ENCODE results near the gene RRP7A.
"Not testable (repeated sequence)": the region's sequence is repeated elsewhere in the genome, so short reads cannot be mapped to it uniquely, and the experiment has no call there.

The RRP7A gene

GRCh38 chr22:42553475-42554361 lies 34.1 kb upstream of the RRP7A start, which contains the start of gene SERHL2:
Gene SERHL2, plus strand, starts transcription at chr22:42553956. Its CDS starts 65 bp downstream, at chr22:42554021.
- ATAC-seq, result peak; percentile 96
- TF ChIP-seq ISL1 (CRISPR knock-in tag; IDR thresholded peaks at IDR 0.05) (no peak), TOX (CRISPR knock-in tag; IDR thresholded peaks at IDR 0.05; ENCODE audit: borderline replicate concordance) (no peak)

GRCh38 chr22:42552294-42552647 lies 32.7 kb upstream of the RRP7A start:
- ATAC-seq, result not testable (repeated sequence)

GRCh38 chr22:42549331-42550060 lies 29.9 kb upstream of the RRP7A start:
- no peak for ATAC-seq
- no peak for TF ChIP-seq ZFP30 (CRISPR knock-in tag; IDR thresholded peaks at IDR 0.05)
- TF ChIP-seq ARNTL (CRISPR knock-in tag; IDR thresholded peaks at IDR 0.05; ENCODE audit: borderline replicate concordance, low read depth), result no peak
- no peak for TF ChIP-seq CSDC2 (CRISPR knock-in tag; IDR thresholded peaks at IDR 0.05)
- no peak for TF ChIP-seq RARB (CRISPR knock-in tag; IDR thresholded peaks at IDR 0.05)
- TF ChIP-seq TOX (CRISPR knock-in tag; IDR thresholded peaks at IDR 0.05; ENCODE audit: borderline replicate concordance), result no peak
- TF ChIP-seq TCF4 (CRISPR knock-in tag; IDR thresholded peaks at IDR 0.05; ENCODE audit: borderline replicate concordance), result no peak
- no peak for TF ChIP-seq ZNF8 (CRISPR knock-in tag; IDR thresholded peaks at IDR 0.05)
- no peak for TF ChIP-seq ESRRG (CRISPR knock-in tag; IDR thresholded peaks at IDR 0.05)
- no peak for TF ChIP-seq PATZ1 (CRISPR knock-in tag; IDR thresholded peaks at IDR 0.05; ENCODE audit: borderline replicate concordance)
- no peak for TF ChIP-seq ZNF565 (CRISPR knock-in tag; conservative IDR thresholded peaks at IDR 0.05; ENCODE audit: low read depth)
- no peak for TF ChIP-seq ISL1 (CRISPR knock-in tag; IDR thresholded peaks at IDR 0.05)
- TF ChIP-seq CREB5 (CRISPR knock-in tag; IDR thresholded peaks at IDR 0.05; ENCODE audit: low read depth), result no peak
- TF ChIP-seq ZC3H10 (CRISPR knock-in tag; IDR thresholded peaks at IDR 0.05), result no peak
- TF ChIP-seq ZFP3 (CRISPR knock-in tag; IDR thresholded peaks at IDR 0.05), result no peak
- no peak for TF ChIP-seq GLIS3 (CRISPR knock-in tag; IDR thresholded peaks at IDR 0.05)
- no peak for TF ChIP-seq ZNF70 (CRISPR knock-in tag; IDR thresholded peaks at IDR 0.05)
- no peak for TF ChIP-seq PPARA (CRISPR knock-in tag; IDR thresholded peaks at IDR 0.05; ENCODE audit: borderline replicate concordance)

DNA sequence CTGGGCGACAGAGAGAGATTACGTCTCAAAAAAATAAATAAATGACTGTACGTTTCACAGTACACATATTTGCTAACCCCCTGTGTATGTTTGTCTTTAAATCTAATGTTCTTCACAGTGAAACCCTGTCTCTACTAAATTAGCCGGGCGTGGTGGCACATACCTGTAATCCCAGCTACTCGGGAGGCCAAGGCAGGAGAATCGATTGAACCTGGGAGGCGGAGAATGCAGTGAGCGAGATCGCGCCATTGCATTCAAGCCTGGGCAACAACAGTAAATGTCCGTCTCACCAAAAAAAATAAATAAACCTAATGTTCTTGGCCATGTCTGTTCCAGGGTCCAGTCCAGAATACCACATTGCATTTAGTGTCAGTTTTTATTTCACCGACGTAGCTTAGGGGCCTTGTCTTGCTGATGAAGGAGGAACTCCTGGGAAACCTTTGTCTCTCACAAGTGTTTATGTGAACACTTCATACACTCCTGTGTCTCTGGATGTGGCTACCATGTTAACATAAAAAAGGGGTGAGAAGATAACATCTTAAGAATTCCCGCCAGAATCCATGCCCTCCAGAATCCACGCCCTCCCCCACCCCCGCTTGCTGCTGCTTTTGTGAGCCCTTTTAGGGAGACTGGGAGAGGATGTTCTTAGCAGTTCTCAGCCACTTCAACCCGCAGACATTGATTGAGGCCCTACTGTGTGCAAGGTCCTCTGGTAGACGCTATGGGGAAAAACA lies 29.2 kb upstream of the RRP7A start:
- TF ChIP-seq ZFP30 (CRISPR knock-in tag; IDR thresholded peaks at IDR 0.05) (no peak), TOX (CRISPR knock-in tag; IDR thresholded peaks at IDR 0.05; ENCODE audit: borderline replicate concordance) (no peak), TCF4 (CRISPR knock-in tag; IDR thresholded peaks at IDR 0.05; ENCODE audit: borderline replicate concordance) (no peak), SNAI2 (CRISPR knock-in tag; IDR thresholded peaks at IDR 0.05) (no peak), ZC3H10 (CRISPR knock-in tag; IDR thresholded peaks at IDR 0.05) (no peak), RARB (CRISPR knock-in tag; IDR thresholded peaks at IDR 0.05) (no peak), ZNF70 (CRISPR knock-in tag; IDR thresholded peaks at IDR 0.05) (no peak), ISL1 (CRISPR knock-in tag; IDR thresholded peaks at IDR 0.05) (no peak), BACH2 (CRISPR knock-in tag; IDR thresholded peaks at IDR 0.05; ENCODE audit: borderline replicate concordance) (no peak), ZNF565 (CRISPR knock-in tag; conservative IDR thresholded peaks at IDR 0.05; ENCODE audit: low read depth) (no peak), ZNF8 (CRISPR knock-in tag; IDR thresholded peaks at IDR 0.05) (no peak), POU6F1 (CRISPR knock-in tag; IDR thresholded peaks at IDR 0.05; ENCODE audit: borderline replicate concordance, low read depth) (no peak), ARNTL (CRISPR knock-in tag; IDR thresholded peaks at IDR 0.05; ENCODE audit: borderline replicate concordance, low read depth) (no peak)
- TF ChIP-seq, protein P1, sequence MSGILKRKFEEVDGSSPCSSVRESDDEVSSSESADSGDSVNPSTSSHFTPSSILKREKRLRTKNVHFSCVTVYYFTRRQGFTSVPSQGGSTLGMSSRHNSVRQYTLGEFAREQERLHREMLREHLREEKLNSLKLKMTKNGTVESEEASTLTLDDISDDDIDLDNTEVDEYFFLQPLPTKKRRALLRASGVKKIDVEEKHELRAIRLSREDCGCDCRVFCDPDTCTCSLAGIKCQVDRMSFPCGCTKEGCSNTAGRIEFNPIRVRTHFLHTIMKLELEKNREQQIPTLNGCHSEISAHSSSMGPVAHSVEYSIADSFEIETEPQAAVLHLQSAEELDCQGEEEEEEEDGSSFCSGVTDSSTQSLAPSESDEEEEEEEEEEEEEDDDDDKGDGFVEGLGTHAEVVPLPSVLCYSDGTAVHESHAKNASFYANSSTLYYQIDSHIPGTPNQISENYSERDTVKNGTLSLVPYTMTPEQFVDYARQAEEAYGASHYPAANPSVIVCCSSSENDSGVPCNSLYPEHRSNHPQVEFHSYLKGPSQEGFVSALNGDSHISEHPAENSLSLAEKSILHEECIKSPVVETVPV (CRISPR knock-in tag; IDR thresholded peaks at IDR 0.05), result no peak
- no peak for ATAC-seq

- ATAC-seq, result not testable (repeated sequence)
These were observed 28.5 kb upstream of the RRP7A start for GRCh38 chr22:42548126-42548525.
